ENCODE results near the gene RPL31.

The RPL31 gene

DNA sequence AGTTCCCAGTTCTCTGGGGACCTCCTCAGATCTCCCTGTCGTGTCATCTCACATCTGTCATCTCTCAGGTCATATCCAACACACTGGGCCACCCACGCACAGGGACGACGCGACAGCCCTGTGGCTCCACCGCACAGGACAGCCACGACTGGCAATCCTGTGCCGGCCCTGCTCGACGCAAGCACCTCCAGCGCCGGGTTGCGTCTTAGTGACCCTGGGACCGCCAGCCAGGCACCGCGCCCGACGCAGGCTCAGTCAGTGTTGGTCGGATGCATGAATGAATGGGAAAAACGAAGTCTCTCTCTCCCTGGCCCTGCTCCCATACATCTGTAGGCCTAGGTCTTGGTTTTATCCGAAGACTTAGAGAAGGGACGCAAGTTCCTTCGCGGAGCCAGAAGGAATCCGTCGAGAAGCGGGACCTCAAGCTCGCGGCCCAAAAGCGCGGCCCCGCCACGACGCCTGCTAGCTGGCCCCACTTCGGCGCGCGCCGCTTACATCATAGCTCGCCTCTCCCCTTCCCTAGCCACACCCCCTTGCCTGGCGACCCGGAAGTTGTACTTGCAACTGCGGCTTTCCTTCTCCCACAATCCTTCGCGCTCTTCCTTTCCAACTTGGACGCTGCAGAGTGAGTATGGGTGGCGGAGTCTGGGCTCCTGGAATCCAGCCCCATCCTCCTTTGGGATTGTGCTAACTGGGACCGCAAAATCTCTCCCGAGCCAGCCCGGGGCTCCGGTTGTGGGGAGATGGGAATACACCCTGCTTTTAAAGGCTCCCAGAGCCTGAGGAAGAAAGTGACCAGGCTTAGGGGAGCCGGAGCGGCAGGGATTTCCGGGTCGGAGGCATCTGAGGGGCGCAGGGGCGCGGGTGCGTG, at the start of gene RPL31:
RPL31 (plus strand) TSS at position 599 of the 871 bp plus-strand sequence. CDS start 413 bp downstream, outside the sequence.
- TF ChIP-seq, protein P1, sequence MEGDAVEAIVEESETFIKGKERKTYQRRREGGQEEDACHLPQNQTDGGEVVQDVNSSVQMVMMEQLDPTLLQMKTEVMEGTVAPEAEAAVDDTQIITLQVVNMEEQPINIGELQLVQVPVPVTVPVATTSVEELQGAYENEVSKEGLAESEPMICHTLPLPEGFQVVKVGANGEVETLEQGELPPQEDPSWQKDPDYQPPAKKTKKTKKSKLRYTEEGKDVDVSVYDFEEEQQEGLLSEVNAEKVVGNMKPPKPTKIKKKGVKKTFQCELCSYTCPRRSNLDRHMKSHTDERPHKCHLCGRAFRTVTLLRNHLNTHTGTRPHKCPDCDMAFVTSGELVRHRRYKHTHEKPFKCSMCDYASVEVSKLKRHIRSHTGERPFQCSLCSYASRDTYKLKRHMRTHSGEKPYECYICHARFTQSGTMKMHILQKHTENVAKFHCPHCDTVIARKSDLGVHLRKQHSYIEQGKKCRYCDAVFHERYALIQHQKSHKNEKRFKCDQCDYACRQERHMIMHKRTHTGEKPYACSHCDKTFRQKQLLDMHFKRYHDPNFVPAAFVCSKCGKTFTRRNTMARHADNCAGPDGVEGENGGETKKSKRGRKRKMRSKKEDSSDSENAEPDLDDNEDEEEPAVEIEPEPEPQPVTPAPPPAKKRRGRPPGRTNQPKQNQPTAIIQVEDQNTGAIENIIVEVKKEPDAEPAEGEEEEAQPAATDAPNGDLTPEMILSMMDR (conservative IDR thresholded peaks at IDR 0.05; ENCODE audit: low read depth, low read length), result no peak
- Histone ChIP-seq H4K20me1 (ENCODE audit: insufficient read depth) (0 out of 2 replicates have a peak, but pooled peaks cover 4% of the 10 kb centered on the region), H2AFZ (ENCODE audit: low read depth) (peak within 1 kb of the TSS; percentile 75), H3K36me3 (ENCODE audit: insufficient read depth) (peaks cover 4% of the 10 kb centered on the region; the same call in 1 of the 2 replicates), H3K27me3 (ENCODE audit: insufficient read depth, low read depth) (no peaks in the 10 kb centered on the region), H3K9ac (peak within 1 kb of the TSS; percentile 98), H3K4me3 (IDR thresholded peaks at IDR 0.05; ENCODE audit: insufficient read depth, low read depth, low read length) (peak within 1 kb of the TSS; percentile 73), H3K4me1 (ENCODE audit: low read depth, poor library complexity, severe bottlenecking) (peaks cover 10% of the 10 kb centered on the region), H3K27ac (peak within 1 kb of the TSS; percentile 84), H3K79me2 (ENCODE audit: insufficient read depth, low read depth) (peaks cover 24% of the 10 kb centered on the region), H3K4me2 (peak within 1 kb of the TSS; percentile 83)

DNA sequence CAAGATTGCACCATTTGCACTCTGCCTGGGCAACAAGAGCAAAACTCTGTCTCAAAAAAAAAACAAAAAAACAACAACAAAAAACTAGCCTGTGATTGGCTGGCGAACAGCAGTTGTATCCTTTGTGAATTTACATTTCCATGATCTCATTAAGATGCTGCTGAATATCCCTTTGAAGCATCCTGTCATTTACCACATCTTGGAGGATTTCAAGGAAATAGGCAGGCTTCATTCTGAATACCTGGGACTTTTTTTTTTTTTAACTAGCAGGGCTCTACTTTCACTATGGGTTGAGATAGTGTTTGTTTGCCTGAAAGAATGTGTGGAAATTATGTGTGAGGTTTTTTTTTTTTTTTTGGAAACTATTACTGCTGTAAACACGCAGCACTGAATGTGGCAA, 49.6 kb upstream of the RPL31 start:
- no peaks in the 10 kb centered on the region for H3K36me3 ChIP-seq (ENCODE audit: insufficient read depth)
- TF ChIP-seq, protein P1 (conservative IDR thresholded peaks at IDR 0.05; ENCODE audit: low read depth, low read length), result no peak
- no peak overlapping the region for H3K4me3 ChIP-seq (IDR thresholded peaks at IDR 0.05; ENCODE audit: insufficient read depth, low read depth, low read length)
- H3K4me1 ChIP-seq (ENCODE audit: low read depth, poor library complexity, severe bottlenecking), result no peaks in the 10 kb centered on the region
- no peak overlapping the region for H3K27ac ChIP-seq
- no peak overlapping the region for H3K9ac ChIP-seq
- no peak overlapping the region for H3K4me2 ChIP-seq
- H3K27me3 ChIP-seq (ENCODE audit: insufficient read depth, low read depth), result no peaks in the 10 kb centered on the region
- H3K79me2 ChIP-seq (ENCODE audit: insufficient read depth, low read depth), result no peaks in the 10 kb centered on the region
- H4K20me1 ChIP-seq (ENCODE audit: insufficient read depth), result no peaks in the 10 kb centered on the region
- H2AFZ ChIP-seq (ENCODE audit: low read depth), result no peak overlapping the region

DNA sequence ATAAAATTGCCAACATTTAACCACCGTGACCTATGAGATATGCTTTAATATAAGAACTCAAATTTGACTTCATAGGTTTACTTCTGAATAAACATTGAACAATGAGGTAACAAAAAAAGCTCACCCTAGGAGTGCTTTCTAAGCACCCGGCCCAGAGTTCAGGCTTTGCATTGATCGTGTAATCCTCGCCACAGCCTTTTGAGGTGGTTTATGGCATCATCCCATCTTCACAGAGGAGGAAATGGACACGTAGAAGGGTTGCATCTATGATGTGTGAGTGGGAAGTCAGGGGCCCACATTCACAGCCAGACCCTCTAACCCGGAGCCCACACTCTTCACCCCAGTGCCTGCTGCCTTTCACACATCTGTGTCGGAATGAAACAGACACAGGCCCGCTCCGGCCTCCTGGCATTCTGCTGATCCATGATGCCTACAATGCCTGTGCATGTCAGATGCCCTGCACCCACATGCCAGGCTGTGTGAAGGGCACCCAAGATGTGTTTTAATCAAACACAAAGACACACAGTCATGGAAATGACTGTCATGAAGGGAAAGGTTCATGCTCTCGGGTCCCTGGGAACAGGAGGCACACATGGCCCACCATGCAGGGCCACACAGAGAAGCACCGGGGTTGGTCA, 48.6 kb upstream of the RPL31 start:
- H3K9ac ChIP-seq, result no peak overlapping the region
- H3K4me3 ChIP-seq (IDR thresholded peaks at IDR 0.05; ENCODE audit: insufficient read depth, low read depth, low read length), result no peak overlapping the region
- no peak overlapping the region for H2AFZ ChIP-seq (ENCODE audit: low read depth)
- no peak overlapping the region for H3K4me2 ChIP-seq
- H4K20me1 ChIP-seq (ENCODE audit: insufficient read depth), result no peaks in the 10 kb centered on the region
- no peaks in the 10 kb centered on the region for H3K27me3 ChIP-seq (ENCODE audit: insufficient read depth, low read depth)
- no peaks in the 10 kb centered on the region for H3K4me1 ChIP-seq (ENCODE audit: low read depth, poor library complexity, severe bottlenecking)
- H3K79me2 ChIP-seq (ENCODE audit: insufficient read depth, low read depth), result no peaks in the 10 kb centered on the region
- H3K36me3 ChIP-seq (ENCODE audit: insufficient read depth), result no peaks in the 10 kb centered on the region
- H3K27ac ChIP-seq, result no peak overlapping the region
- TF ChIP-seq, protein P1 (conservative IDR thresholded peaks at IDR 0.05; ENCODE audit: low read depth, low read length), result no peak

DNA sequence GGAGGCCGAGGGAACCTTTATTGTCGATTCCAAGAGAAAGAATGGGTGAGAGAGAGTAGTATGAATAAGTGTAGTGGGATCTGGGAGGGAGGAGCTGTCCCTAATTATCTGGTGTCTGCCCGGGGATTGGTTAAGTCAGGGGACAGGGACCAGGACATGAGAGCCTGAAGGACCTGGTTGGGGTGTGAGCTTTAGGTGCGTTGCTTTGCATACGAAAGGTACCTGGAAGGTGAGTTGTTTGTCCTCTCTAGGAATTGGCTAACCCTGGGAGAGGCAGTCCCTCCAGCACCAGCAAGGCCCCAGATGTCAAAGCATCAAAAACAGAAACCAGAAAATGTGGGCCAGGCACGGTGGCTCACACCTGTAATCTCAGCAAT, 48.1 kb upstream of the RPL31 start:
- Histone ChIP-seq H3K4me3 (IDR thresholded peaks at IDR 0.05; ENCODE audit: insufficient read depth, low read depth, low read length) (no peak overlapping the region), H2AFZ (ENCODE audit: low read depth) (no peak overlapping the region), H4K20me1 (ENCODE audit: insufficient read depth) (no peaks in the 10 kb centered on the region), H3K4me2 (no peak overlapping the region), H3K27ac (no peak overlapping the region), H3K27me3 (ENCODE audit: insufficient read depth, low read depth) (no peaks in the 10 kb centered on the region), H3K36me3 (ENCODE audit: insufficient read depth) (no peaks in the 10 kb centered on the region), H3K79me2 (ENCODE audit: insufficient read depth, low read depth) (no peaks in the 10 kb centered on the region), H3K4me1 (ENCODE audit: low read depth, poor library complexity, severe bottlenecking) (no peaks in the 10 kb centered on the region), H3K9ac (no peak overlapping the region)
- TF ChIP-seq, protein P1 (conservative IDR thresholded peaks at IDR 0.05; ENCODE audit: low read depth, low read length), result no peak

Data from KMS-11 (cell line).